B cell (primary cell): Measurements from ENCODE around the gene TEF. TPM values are rescaled to one million over a fixed set of nuclear protein-coding genes. Genes with fewer than 3 reads are reported as not detected.

Experiments
- ATAC-seq: fragments of 200-7000 bp; cut with Tn5 transposase; one replicate; pipeline ENCODE4 v1.10.0; 2021; ENCODE audit warnings: low read depth, mild to moderate bottlenecking, moderate number of reproducible peaks, moderate library complexity
- CTCF ChIA-PET: fragments of 350-600 bp; sonication (Branson Sonifier 250); formaldehyde crosslinking; loops from one replicate; lab custom pipeline; 2021; ENCODE audit warnings: antibody characterized with exemption, inconsistent platforms; lab: Charles Lee
- POLR2A ChIA-PET: fragments of 350-600 bp; sonication (Branson Sonifier 250); formaldehyde crosslinking; loops from one replicate; lab custom pipeline; 2021; ENCODE audit warnings: antibody characterized with exemption; lab: Charles Lee
- DNase-seq: peaks from one replicate; pipeline ENCODE4 v3.0.0; 2013
- H2AFZ ChIP-seq: 2 replicates; pipeline ENCODE4 v1.6.1; 2012; ENCODE audit warnings: mild to moderate bottlenecking, low read depth, low read length; ENCODE audit not compliant: insufficient read depth, poor library complexity, severe bottlenecking
- H3K27ac ChIP-seq, 2 donors: 1 replicate in 1 of 2; 2 replicates in 1 of 2; pipeline ENCODE4 v1.5.1; 2012 to 2013; ENCODE audit warnings: low read length in 2 of 2, mild to moderate bottlenecking in 2 of 2, moderate library complexity in 1 of 2
- H3K27me3 ChIP-seq, 4 experiments: fragments of 200-600 bp in 1 of 4; sonication (generic) in 1 of 4; replicated peaks in 1 of 4; 1 replicate in 2 of 4; 2 replicates in 2 of 4; pipeline versions ENCODE4 v1.6.1 to v1.7.0; 2013 to 2016; ENCODE audit warnings: low read length in 3 of 4, mild to moderate bottlenecking in 2 of 4, mixed read lengths in 1 of 4, moderate library complexity in 1 of 4; ENCODE audit not compliant: insufficient read depth in 4 of 4, control insufficient read depth in 3 of 4; ENCODE audit errors: control extremely low read depth in 1 of 4
- H3K36me3 ChIP-seq, 2 experiments: replicated peaks in 1 of 2; 1 replicate in 1 of 2; 2 replicates in 1 of 2; pipeline versions ENCODE4 v1.6.1 to v1.7.1; 2013; ENCODE audit warnings: low read length in 1 of 2; ENCODE audit not compliant: insufficient read depth in 2 of 2, control insufficient read depth in 1 of 2; ENCODE audit errors: control extremely low read depth in 1 of 2, extremely low read depth in 1 of 2
- H3K4me1 ChIP-seq, 2 donors: fragments of 200-600 bp in 1 of 2; sonication (generic) in 1 of 2; 1 replicate in 1 of 2; 2 replicates in 1 of 2; pipeline versions ENCODE4 v1.5.1 to v1.6.1; 2013 to 2017; ENCODE audit warnings: low read length in 2 of 2; ENCODE audit not compliant: control insufficient read depth in 2 of 2, insufficient read depth in 2 of 2
- H3K4me2 ChIP-seq: replicated peaks from 2 replicates; pipeline ENCODE3; 2012; ENCODE audit warnings: mild to moderate bottlenecking, low read depth, low read length; ENCODE audit not compliant: poor library complexity, severe bottlenecking
- H3K4me3 ChIP-seq, 5 experiments: fragments of 200-600 bp in 1 of 5; sonication (generic) in 1 of 5; 1 replicate in 3 of 5; 2 replicates in 2 of 5; pipeline versions ENCODE4 v1.5.1 to v1.7.0; 2011 to 2016; ENCODE audit warnings: low read length in 4 of 5, mild to moderate bottlenecking in 4 of 5, low read depth in 2 of 5, control low read depth in 1 of 5, moderate library complexity in 1 of 5; ENCODE audit not compliant: insufficient read depth in 1 of 5; ENCODE audit errors: control extremely low read depth in 1 of 5, extremely low read depth in 1 of 5
- H3K79me2 ChIP-seq: fragments of 200-600 bp; sonication (generic); one replicate; pipeline ENCODE4 v1.6.0; 2016; ENCODE audit warnings: low read length; ENCODE audit not compliant: control insufficient read depth, insufficient read depth
- H3K9ac ChIP-seq: fragments of 200-600 bp; sonication (generic); 2 replicates; pipeline ENCODE4 v1.6.1; 2017; ENCODE audit warnings: mild to moderate bottlenecking, low read length, moderate library complexity
- H3K9me3 ChIP-seq, 3 donors: one replicate each; pipeline versions ENCODE4 v1.6.1 to v1.7.1; 2013; ENCODE audit warnings: low read length in 2 of 3; ENCODE audit not compliant: control insufficient read depth in 2 of 3, insufficient read depth in 1 of 3; ENCODE audit errors: control extremely low read depth in 1 of 3
- H4K20me1 ChIP-seq: 2 replicates; pipeline ENCODE4 v1.6.0; 2012; ENCODE audit warnings: mild to moderate bottlenecking, low read length; ENCODE audit not compliant: insufficient read depth, control insufficient read depth, poor library complexity, severe bottlenecking
- H3K27ac Mint-ChIP-seq: one replicate; pipeline ENCODE4 v1.8.0; 2021; ENCODE audit warnings: mixed read lengths
- H3K27me3 Mint-ChIP-seq: one replicate; pipeline ENCODE4 v1.8.0; 2021; ENCODE audit warnings: mixed read lengths
- H3K4me1 Mint-ChIP-seq: one replicate; pipeline ENCODE4 v1.8.0; 2021; ENCODE audit warnings: mixed read lengths
- H3K4me3 Mint-ChIP-seq: one replicate; pipeline ENCODE4 v1.8.0; 2021; ENCODE audit warnings: mixed read lengths
- H3K9me3 Mint-ChIP-seq: one replicate; pipeline ENCODE4 v1.8.0; 2022; ENCODE audit warnings: mixed read lengths; ENCODE audit not compliant: insufficient read depth
- CTCF ChIP-seq: fragments of 200-600 bp; IDR thresholded peaks from one replicate; pipeline ENCODE4 v1.8.0; 2022; ENCODE audit warnings: antibody characterized with exemption, mild to moderate bottlenecking
- EZH2 ChIP-seq: IDR thresholded peaks from 2 replicates; pipeline ENCODE4 v1.6.1; 2012; ENCODE audit warnings: borderline replicate concordance, low read depth, mild to moderate bottlenecking, moderate library complexity, low read length; ENCODE audit not compliant: insufficient read depth, poor library complexity, severe bottlenecking
- WGBS: methylation state at CpG from one replicate; pipeline ENCODE4 v1.1.5; 2013; ENCODE audit warnings: missing lambda C conversion rate; ENCODE audit not compliant: insufficient coverage; 5-methylcytosine and 5-hydroxymethylcytosine counted together
- intact Hi-C: fragments of 100-400 bp; cut with micrococcal nuclease; formaldehyde crosslinking; loops from one replicate; pipeline ENCODE4 v1.10.0; 2022
- polyA plus RNA-seq: library from polyadenylated mRNA; depleted of rRNA; stranded (reverse); fragments of >200 nt; gene quantifications from 2 replicates; pipeline ENCODE4 v1.2.3, GENCODE V29; 2012
- total RNA-seq, 2 donors: library from RNA; stranded (reverse); fragments of 120-200 nt in 1 of 2; gene quantifications; 1 replicate in 1 of 2; 2 replicates in 1 of 2; pipeline versions ENCODE4 v1.2.3 to v1.2.4, GENCODE V29; 2013 to 2022

Gene TEF
- total and polyA plus RNA-seq, 2 donors (not counting 1 experiment from before 2014, with no cell fraction given), result 5.0 to 5.5 TPM

- POLR2A ChIA-PET, result no interaction called here
- Mint-ChIP-seq H3K9me3 (no peaks in the 10 kb centered on the region), H3K27me3 (no peaks in the 10 kb centered on the region), H3K4me1 (no peaks in the 10 kb centered on the region), H3K27ac (no peak overlapping the region), H3K4me3 (no peak overlapping the region)
- CTCF ChIA-PET, result interaction anchor here (0.7 kb wide), 1 partner anchor 20 kb away, joined by 4 read pairs; no protein-coding TSS in a partner anchor
- no peak overlapping the region for H3K9ac ChIP-seq
- peaks cover 0 to 53% of the 10 kb centered on the region in 2 experiments for H3K36me3 ChIP-seq
- no peak for TF ChIP-seq CTCF
- no peak for TF ChIP-seq EZH2
- ATAC-seq (no peak), DNase-seq (no peak)
- H3K27ac ChIP-seq, result no peak overlapping the region
- intact Hi-C loops, result no loop called here
- H3K4me2 ChIP-seq, result no peak overlapping the region
- no peaks in the 10 kb centered on the region for H3K79me2 ChIP-seq
- no peak overlapping the region for H2AFZ ChIP-seq
- H3K4me1 ChIP-seq, result no peaks in the 10 kb centered on the region
- H4K20me1 ChIP-seq, result no peaks in the 10 kb centered on the region
- H3K27me3 ChIP-seq, result no peaks in the 10 kb centered on the region
- no peak overlapping the region for H3K4me3 ChIP-seq
- no peaks in the 10 kb centered on the region for H3K9me3 ChIP-seq
- WGBS, result 97% methylated on average over 12 of the region's 14 CpGs
Observed at GRCh38 chr22:41338614-41339212, 43.0 kb upstream of the TEF start.

- ChIA-PET CTCF (no interaction called here), POLR2A (no interaction called here)
- Histone ChIP-seq H3K27ac (no peak overlapping the region), H2AFZ (no peak overlapping the region), H3K4me3 (no peak overlapping the region), H3K4me2 (no peak overlapping the region), H3K9ac (no peak overlapping the region), H3K9me3 (no peaks in the 10 kb centered on the region), H3K27me3 (no peaks in the 10 kb centered on the region), H4K20me1 (no peaks in the 10 kb centered on the region), H3K36me3 (peaks cover 0 to 55% of the 10 kb centered on the region in 2 experiments), H3K79me2 (no peaks in the 10 kb centered on the region), H3K4me1 (no peaks in the 10 kb centered on the region)
- DNase-seq (no peak), ATAC-seq (no peak)
- WGBS, result 97% methylated on average over 18 of the region's 18 CpGs
- Mint-ChIP-seq H3K4me3 (no peak overlapping the region), H3K9me3 (no peaks in the 10 kb centered on the region), H3K4me1 (no peaks in the 10 kb centered on the region), H3K27ac (no peak overlapping the region), H3K27me3 (no peaks in the 10 kb centered on the region)
- TF ChIP-seq EZH2 (no peak), CTCF (no peak)
- intact Hi-C loops, result no loop called here
Observed at GRCh38 chr22:41339823-41340222, 41.9 kb upstream of the TEF start.
